Suprapubic skin (tissue), 4 donors: ENCODE results near the gene ISM1.

Source experiments
- POLR2A ChIP-seq, 2 donors: fragments of 450-650 bp; IDR thresholded peaks; one replicate each; pipeline ENCODE4 v1.6.1; 2017; ENCODE audit warnings: antibody characterized with exemption in 2 of 2, mild to moderate bottlenecking in 2 of 2, moderate library complexity in 2 of 2
- POLR2AphosphoS5 ChIP-seq, 3 donors: sonication (generic); formaldehyde crosslinking; IDR thresholded peaks; one replicate each; pipeline ENCODE4 v1.6.1; 2017; ENCODE audit warnings: antibody characterized with exemption in 3 of 3
- TF ChIP-seq, protein P1 (sequence below), 2 donors: fragments of 200-600 bp in 1 of 2; fragments of 450-650 bp in 1 of 2; sonication (generic) in 1 of 2; IDR thresholded peaks; one replicate each; pipeline ENCODE4 v1.5.1; 2016 to 2019; ENCODE audit warnings: antibody characterized with exemption in 2 of 2, mild to moderate bottlenecking in 1 of 2, moderate library complexity in 1 of 2

- TF ChIP-seq, protein P1, sequence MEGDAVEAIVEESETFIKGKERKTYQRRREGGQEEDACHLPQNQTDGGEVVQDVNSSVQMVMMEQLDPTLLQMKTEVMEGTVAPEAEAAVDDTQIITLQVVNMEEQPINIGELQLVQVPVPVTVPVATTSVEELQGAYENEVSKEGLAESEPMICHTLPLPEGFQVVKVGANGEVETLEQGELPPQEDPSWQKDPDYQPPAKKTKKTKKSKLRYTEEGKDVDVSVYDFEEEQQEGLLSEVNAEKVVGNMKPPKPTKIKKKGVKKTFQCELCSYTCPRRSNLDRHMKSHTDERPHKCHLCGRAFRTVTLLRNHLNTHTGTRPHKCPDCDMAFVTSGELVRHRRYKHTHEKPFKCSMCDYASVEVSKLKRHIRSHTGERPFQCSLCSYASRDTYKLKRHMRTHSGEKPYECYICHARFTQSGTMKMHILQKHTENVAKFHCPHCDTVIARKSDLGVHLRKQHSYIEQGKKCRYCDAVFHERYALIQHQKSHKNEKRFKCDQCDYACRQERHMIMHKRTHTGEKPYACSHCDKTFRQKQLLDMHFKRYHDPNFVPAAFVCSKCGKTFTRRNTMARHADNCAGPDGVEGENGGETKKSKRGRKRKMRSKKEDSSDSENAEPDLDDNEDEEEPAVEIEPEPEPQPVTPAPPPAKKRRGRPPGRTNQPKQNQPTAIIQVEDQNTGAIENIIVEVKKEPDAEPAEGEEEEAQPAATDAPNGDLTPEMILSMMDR (IDR thresholded peaks at IDR 0.05) = no peak
- TF ChIP-seq POLR2AphosphoS5 (IDR thresholded peaks at IDR 0.05) = no peak
- no peak for TF ChIP-seq POLR2A (IDR thresholded peaks at IDR 0.05)
These were observed 13.9 kb downstream of the ISM1 start for GRCh38 chr20:13234961-13235360.
